ENCODE results near the gene CLIC6.

GRCh38 chr21:34733852-34734251, 65.1 kb downstream of the CLIC6 start:
- TF ChIP-seq CTCF (optimal IDR thresholded peaks at IDR 0.05 in 1 of 3, IDR thresholded peaks at IDR 0.05 in 1 of 3, conservative IDR thresholded peaks at IDR 0.05 in 1 of 3; ENCODE audit: extremely low read depth in 1 of 3, insufficient read depth in 2 of 3, low read length in 3 of 3) (no peak), EZH2 (IDR thresholded peaks at IDR 0.05; ENCODE audit: low read length) (no peak)

All from keratinocyte (primary cell).